ENCODE data around the gene ALOX12.

The ALOX12 gene

DNA sequence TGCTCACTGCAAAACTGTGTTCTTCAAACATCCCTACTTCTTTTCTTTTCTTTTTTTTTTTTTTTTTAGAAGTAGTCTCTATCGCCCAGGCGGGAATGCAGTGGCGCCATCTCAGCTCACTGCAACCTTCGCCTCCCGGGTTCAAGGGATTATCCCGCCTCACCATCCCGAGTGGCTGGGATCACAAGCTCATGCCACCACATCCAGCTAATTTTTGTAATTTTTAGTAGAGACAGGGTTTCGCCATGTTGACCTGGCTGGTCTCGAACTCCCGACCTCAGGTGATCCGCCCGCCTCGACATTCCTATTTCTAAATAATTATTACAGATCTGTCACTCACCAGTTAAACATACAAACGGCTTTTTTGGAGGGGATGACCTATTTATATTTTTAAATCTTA lies 15.6 kb downstream of the ALOX12 start:
- no peak overlapping the region for H2AFZ ChIP-seq (ENCODE audit: low read length)
- H3K4me3 ChIP-seq (ENCODE audit: low read depth, low read length, poor library complexity, severe bottlenecking) = peak overlapping the region; percentile 76
- H3F3A ChIP-seq (ENCODE audit: insufficient read depth, low read length) = no peaks in the 10 kb centered on the region
- H3K4me1 ChIP-seq (ENCODE audit: insufficient read depth, low read length, severe bottlenecking) = peaks cover 32% of the 10 kb centered on the region
- no peaks in the 10 kb centered on the region for H3K9me3 ChIP-seq (ENCODE audit: low read length)
- H3K79me2 ChIP-seq (ENCODE audit: insufficient read depth, low read length) = peaks cover 14% of the 10 kb centered on the region
- no peak overlapping the region for H3K27ac ChIP-seq (ENCODE audit: low read depth, low read length, poor library complexity, severe bottlenecking)
- TF ChIP-seq, protein P1, sequence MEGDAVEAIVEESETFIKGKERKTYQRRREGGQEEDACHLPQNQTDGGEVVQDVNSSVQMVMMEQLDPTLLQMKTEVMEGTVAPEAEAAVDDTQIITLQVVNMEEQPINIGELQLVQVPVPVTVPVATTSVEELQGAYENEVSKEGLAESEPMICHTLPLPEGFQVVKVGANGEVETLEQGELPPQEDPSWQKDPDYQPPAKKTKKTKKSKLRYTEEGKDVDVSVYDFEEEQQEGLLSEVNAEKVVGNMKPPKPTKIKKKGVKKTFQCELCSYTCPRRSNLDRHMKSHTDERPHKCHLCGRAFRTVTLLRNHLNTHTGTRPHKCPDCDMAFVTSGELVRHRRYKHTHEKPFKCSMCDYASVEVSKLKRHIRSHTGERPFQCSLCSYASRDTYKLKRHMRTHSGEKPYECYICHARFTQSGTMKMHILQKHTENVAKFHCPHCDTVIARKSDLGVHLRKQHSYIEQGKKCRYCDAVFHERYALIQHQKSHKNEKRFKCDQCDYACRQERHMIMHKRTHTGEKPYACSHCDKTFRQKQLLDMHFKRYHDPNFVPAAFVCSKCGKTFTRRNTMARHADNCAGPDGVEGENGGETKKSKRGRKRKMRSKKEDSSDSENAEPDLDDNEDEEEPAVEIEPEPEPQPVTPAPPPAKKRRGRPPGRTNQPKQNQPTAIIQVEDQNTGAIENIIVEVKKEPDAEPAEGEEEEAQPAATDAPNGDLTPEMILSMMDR (IDR thresholded peaks at IDR 0.05; ENCODE audit: low read length) = no peak
- TF ChIP-seq EZH2 (IDR thresholded peaks at IDR 0.05; ENCODE audit: borderline replicate concordance, low read length) = no peak
- H3K36me3 ChIP-seq (ENCODE audit: insufficient read depth, low read length) = peaks cover under 1% of the 10 kb centered on the region; the same call in 1 of the 2 replicates
- peak overlapping the region; percentile 76 for H3K9ac ChIP-seq (ENCODE audit: low read length)
- no peaks in the 10 kb centered on the region for H3K9me2 ChIP-seq (ENCODE audit: low read depth, low read length)
- H4K20me1 ChIP-seq (ENCODE audit: insufficient read depth, low read length) = no peaks in the 10 kb centered on the region
- no peaks in the 10 kb centered on the region for H3K27me3 ChIP-seq (ENCODE audit: insufficient read depth, low read length)
- H3K4me2 ChIP-seq (ENCODE audit: low read length) = peak overlapping the region; percentile 97

DNA sequence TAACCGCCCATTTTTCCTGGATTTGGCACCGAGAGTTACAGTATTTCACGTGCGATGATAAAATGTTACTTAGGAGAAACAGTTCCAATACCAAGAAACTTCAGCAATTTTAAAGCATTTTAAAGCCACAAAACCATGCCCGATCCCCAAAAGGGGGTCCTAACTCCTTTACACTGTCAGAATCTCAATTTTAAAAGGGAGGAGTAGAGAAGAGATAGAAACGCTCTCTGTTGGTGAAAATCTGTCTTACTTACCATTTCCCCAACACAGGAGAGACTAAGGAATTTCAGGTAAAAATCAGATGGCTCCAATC lies 16.0 kb downstream of the ALOX12 start:
- peaks cover 32% of the 10 kb centered on the region for H3K4me1 ChIP-seq (ENCODE audit: insufficient read depth, low read length, severe bottlenecking)
- no peaks in the 10 kb centered on the region for H3K9me3 ChIP-seq (ENCODE audit: low read length)
- no peaks in the 10 kb centered on the region for H3F3A ChIP-seq (ENCODE audit: insufficient read depth, low read length)
- peaks cover 14% of the 10 kb centered on the region for H3K79me2 ChIP-seq (ENCODE audit: insufficient read depth, low read length)
- no peak overlapping the region for H3K27ac ChIP-seq (ENCODE audit: low read depth, low read length, poor library complexity, severe bottlenecking)
- peak overlapping the region; percentile 76 for H3K9ac ChIP-seq (ENCODE audit: low read length)
- H3K9me2 ChIP-seq (ENCODE audit: low read depth, low read length) = no peaks in the 10 kb centered on the region
- peak overlapping the region; percentile 76 for H3K4me3 ChIP-seq (ENCODE audit: low read depth, low read length, poor library complexity, severe bottlenecking)
- peaks cover 5% of the 10 kb centered on the region; the same call in 1 of the 2 replicates for H3K36me3 ChIP-seq (ENCODE audit: insufficient read depth, low read length)
- H3K27me3 ChIP-seq (ENCODE audit: insufficient read depth, low read length) = no peaks in the 10 kb centered on the region
- TF ChIP-seq, protein P1 (IDR thresholded peaks at IDR 0.05; ENCODE audit: low read length) = no peak
- TF ChIP-seq EZH2 (IDR thresholded peaks at IDR 0.05; ENCODE audit: borderline replicate concordance, low read length) = no peak
- H3K4me2 ChIP-seq (ENCODE audit: low read length) = peak overlapping the region; percentile 97
- no peaks in the 10 kb centered on the region for H4K20me1 ChIP-seq (ENCODE audit: insufficient read depth, low read length)
- no peak overlapping the region for H2AFZ ChIP-seq (ENCODE audit: low read length)

DNA sequence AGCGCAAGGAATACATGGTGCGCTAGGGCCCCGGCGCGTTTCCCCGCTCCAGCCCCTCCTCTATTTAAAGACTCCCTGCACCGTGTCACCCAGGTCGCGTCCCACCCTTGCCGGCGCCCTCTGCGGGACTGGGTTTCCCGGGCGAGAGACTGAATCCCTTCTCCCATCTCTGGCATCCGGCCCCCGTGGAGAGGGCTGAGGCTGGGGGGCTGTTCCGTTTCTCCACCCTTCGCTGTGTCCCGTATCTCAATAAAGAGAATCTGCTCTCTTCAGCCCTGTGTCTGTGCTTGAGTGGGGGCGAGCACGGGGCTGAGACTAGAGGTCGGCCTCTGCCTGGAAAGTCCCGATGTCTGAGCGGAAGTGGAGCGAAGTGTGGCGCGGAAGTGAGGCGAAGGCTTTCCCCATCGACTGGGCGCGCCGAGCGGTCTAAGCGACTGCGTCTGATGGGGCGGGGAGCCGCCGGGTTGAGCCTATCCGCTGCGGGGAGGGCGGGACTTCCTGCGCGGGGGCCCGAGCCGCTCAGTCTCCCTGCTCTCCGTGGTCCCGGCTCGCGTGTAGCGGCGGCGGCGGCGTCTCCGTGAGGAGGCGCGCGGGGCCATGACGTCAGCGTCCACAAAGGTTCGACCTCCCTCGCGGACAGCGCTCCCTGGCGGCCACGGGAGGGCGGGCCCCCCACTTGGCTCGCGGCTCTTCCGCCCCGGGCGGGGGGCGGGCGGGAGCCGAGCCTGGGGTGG lies 18.6 kb downstream of the ALOX12 start:
- Histone ChIP-seq H3K36me3 (ENCODE audit: insufficient read depth, low read length) (peaks cover 5% of the 10 kb centered on the region; the same call in 1 of the 2 replicates), H3K9ac (ENCODE audit: low read length) (peak overlapping the region; percentile 76), H3K4me2 (ENCODE audit: low read length) (peak overlapping the region; percentile 97), H3K4me3 (ENCODE audit: low read depth, low read length, poor library complexity, severe bottlenecking) (peak overlapping the region; percentile 76), H3K79me2 (ENCODE audit: insufficient read depth, low read length) (peaks cover 14% of the 10 kb centered on the region), H3K27me3 (ENCODE audit: insufficient read depth, low read length) (no peaks in the 10 kb centered on the region), H3K27ac (ENCODE audit: low read depth, low read length, poor library complexity, severe bottlenecking) (peak overlapping the region; percentile 93), H3K9me2 (ENCODE audit: low read depth, low read length) (no peaks in the 10 kb centered on the region), H2AFZ (ENCODE audit: low read length) (no peak overlapping the region), H3F3A (ENCODE audit: insufficient read depth, low read length) (no peaks in the 10 kb centered on the region), H3K9me3 (ENCODE audit: low read length) (no peaks in the 10 kb centered on the region), H3K4me1 (ENCODE audit: insufficient read depth, low read length, severe bottlenecking) (peaks cover 32% of the 10 kb centered on the region), H4K20me1 (ENCODE audit: insufficient read depth, low read length) (no peaks in the 10 kb centered on the region)
- no peak for TF ChIP-seq EZH2 (IDR thresholded peaks at IDR 0.05; ENCODE audit: borderline replicate concordance, low read length)
- TF ChIP-seq, protein P1 (IDR thresholded peaks at IDR 0.05; ENCODE audit: low read length) = peak; percentile 45; the same call in 1 of the 2 replicates

Measured in OCI-LY1 (cell line).